NCI-H2196 (cell line): ENCODE measurements around the gene LENEP.
"Not testable (repeated sequence)": the region's sequence is repeated elsewhere in the genome, so short reads cannot be mapped to it uniquely, and the experiment has no call there.

ENCODE experiments used
- DNase-seq: peaks from one replicate; lab custom pipeline; 2025; ENCODE audit not compliant: unreplicated experiment; lab: John Stamatoyannopoulos, UW

The LENEP gene

GRCh38 chr1:154974808-154975408, 18.5 kb upstream of the LENEP start:
- DNase-seq = peak; percentile 96

- DNase-seq = no peak
These were observed 17.9 kb upstream of the LENEP start for GRCh38 chr1:154975409-154976059.

- not testable (repeated sequence) for DNase-seq
These were observed 15.6 kb upstream of the LENEP start for GRCh38 chr1:154977762-154978161.

GRCh38 chr1:154978360-154978759, 15.0 kb upstream of the LENEP start:
- DNase-seq = no peak

DNA sequence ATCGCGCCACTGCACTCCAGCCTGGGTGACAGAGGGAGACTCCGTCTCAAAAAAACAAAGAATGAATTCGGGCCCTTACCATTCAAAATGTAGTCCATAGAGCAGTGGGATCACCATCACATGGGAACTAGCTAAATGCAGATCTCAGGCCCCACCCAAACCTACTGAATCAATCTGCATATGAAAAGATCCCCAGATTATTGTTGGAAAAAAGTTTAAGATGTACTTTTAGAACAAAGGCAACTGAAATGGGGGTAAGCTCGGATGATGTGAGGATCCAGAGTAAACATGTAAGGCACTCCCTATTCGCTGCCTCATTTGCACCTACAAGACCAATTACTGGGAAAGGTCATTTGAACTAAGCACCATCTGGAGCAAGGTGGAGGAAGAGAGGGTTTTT, 11.0 kb upstream of the LENEP start:
- no peak for DNase-seq

- DNase-seq = peak; percentile 98
These were observed 10.3 kb upstream of the LENEP start, which contains the start of gene FLAD1 for GRCh38 chr1:154982897-154983648. FLAD1 (plus strand) TSS chr1:154983344; CDS start chr1:154983695, 351 bp downstream.

DNA sequence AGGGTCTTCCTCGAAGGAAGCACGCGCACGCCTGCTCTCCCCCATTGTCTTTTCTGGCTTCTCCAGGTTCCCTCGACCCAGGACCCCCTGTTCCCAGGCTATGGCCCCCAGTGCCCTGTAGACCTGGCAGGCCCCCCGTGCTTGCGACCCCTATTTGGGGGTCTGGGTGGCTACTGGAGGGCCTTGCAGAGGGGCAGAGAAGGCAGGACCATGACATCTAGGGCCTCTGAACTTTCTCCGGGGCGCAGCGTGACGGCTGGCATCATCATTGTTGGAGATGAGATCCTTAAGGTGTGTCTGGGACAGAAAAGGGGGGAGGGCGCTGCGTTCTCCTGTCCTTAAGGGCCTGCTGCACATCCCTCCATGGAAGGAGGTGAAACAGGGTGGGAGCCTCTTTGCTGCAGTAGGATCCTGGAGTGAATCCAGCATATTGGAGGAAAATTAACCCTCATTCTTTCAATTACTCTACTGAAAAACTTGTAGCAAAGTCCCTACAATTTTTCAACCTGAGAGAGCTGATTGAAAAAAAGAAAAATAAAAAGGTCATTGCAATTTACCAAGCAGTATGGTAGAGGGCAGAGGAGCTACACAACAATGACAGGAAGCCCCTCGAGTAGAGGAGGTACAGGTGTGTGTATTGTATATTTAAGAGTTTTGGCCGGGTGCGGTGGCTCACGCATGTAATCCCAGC, 9.5 kb upstream of the LENEP start:
- DNase-seq = no peak

DNA sequence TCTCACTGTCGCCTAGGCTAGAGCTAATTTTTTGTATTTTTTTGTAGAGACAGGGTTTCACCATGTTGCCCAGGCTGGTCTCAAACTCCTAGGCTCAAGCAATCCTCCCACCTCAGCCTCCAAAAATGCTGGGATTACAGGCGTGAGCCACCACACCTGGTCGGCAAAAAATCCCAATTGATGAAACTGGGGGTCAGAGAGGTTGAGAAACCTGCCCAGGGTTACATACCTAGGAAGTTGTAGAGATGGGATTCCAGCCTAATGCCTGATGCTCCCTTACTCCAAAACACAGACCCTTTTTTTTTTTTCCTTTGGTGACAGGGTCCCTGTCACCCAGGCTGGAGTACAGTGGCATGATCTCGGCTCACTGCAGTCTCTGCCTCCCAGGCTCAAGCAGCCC, 6.7 kb upstream of the LENEP start:
- DNase-seq = not testable (repeated sequence)

- no peak for DNase-seq
These were observed 6.1 kb upstream of the LENEP start for GRCh38 chr1:154987326-154987725.

GRCh38 chr1:154988058-154988954, 5.1 kb upstream of the LENEP start:
- DNase-seq = no peak

GRCh38 chr1:154989195-154989860, 4.1 kb upstream of the LENEP start:
- no peak for DNase-seq

DNA sequence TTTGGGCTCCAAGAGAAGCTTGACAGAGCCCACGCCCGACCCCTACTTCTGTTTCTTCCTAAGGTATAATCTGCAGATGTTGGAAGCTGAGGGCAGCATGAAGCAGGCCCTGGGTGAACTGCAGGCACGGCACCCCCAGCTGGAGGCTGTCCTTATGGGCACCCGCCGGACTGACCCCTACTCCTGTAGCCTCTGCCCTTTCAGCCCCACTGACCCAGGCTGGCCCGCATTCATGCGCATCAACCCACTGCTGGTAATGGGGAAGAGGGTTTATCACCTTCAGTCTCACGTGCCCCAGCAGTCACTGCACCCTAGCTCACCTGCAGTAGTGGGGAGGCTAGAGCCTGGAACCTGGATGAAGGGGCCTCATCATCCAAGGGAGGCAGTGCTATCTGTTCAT, 3.1 kb upstream of the LENEP start:
- DNase-seq = no peak

- no peak for DNase-seq
These were observed 440 bp upstream of the LENEP start for GRCh38 chr1:154992721-154993571.

- no peak for DNase-seq
These were observed 842 bp downstream of the LENEP start for GRCh38 chr1:154994269-154994587.

DNA sequence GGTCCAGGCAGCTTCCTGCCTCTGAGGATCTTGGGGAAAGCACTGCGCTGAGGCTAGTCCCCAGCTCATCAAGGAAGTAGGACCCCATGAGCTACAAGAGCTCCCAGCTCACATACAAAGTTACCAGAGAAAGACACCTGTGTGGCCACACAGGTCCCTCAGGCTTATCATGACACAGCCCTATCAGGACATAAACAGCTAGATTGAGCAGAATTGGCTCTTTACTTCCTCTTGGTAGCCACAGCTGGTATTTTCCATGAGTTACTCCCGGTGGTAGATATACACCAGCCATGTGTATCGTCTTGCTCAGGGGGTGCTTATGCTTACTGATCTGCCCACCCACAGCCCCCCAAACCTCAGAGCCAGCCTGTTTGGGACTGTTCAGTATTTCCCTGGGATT, 1.2 kb downstream of the LENEP start:
- no peak for DNase-seq

GRCh38 chr1:154995301-154995983, 2.1 kb downstream of the LENEP start:
- not testable (repeated sequence) for DNase-seq

DNA sequence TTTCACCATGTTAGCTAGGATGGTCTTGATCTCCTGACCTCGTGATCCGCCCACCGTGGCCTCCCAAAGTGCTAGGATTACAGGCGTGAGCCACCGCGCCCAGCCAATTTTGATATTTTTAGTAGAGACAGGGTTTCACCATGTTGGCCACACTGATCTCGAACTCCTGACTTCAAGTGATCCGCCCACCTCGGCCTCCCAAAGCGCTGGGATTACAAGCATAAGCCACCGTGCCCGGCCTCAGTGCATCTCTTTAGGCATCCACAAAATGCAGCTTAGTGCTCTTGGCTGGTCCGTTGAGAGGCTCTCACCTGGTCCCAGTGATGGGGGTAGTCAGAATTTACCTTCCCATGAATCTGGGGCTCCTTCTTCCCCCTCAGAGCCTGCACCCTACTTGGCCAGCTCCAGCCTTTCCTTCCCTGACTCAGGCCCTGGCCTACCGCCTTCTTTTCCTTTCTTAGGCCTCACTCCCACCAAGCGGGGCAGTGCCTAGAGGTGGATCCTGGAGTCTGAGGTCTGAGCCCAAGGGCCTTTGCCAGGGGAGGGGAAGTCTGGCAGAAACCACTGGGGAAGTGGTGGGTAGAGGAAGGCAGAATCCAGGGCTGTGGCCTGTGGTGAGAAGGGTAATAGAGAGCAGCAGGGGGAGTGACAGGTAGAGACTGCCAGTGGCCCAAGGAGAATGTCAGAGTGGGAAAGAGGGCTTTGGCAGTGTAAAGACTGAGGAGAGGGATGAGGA, 3.7 kb downstream of the LENEP start:
- DNase-seq = no peak

GRCh38 chr1:154998201-154998780, 4.9 kb downstream of the LENEP start:
- DNase-seq = no peak
